Iris pigment epithelial cell (primary cell): Measurements from ENCODE around the gene CMTM8.

Source experiments
- DNase-seq: peaks from one replicate; pipeline ENCODE4 v3.0.0-alpha.2; 2011; ENCODE audit warnings: low read depth

Gene CMTM8

GRCh38 chr3:32229565-32229964, 8.9 kb upstream of the CMTM8 start:
- DNase-seq: no peak

- no peak for DNase-seq
Observed at GRCh38 chr3:32236377-32236776, 2.1 kb upstream of the CMTM8 start.

GRCh38 chr3:32237670-32238452, 619 bp upstream of the CMTM8 start:
- DNase-seq: no peak

GRCh38 chr3:32239307-32240158, 1.1 kb downstream of the CMTM8 start:
- no peak for DNase-seq

GRCh38 chr3:32240159-32240545, 1.7 kb downstream of the CMTM8 start:
- peak; percentile 48 for DNase-seq

- no peak for DNase-seq
Observed at GRCh38 chr3:32241100-32241499, 2.6 kb downstream of the CMTM8 start.

- no peak for DNase-seq
Observed at GRCh38 chr3:32243519-32243918, 5.0 kb downstream of the CMTM8 start.

GRCh38 chr3:32245200-32245599, 6.7 kb downstream of the CMTM8 start:
- no peak for DNase-seq

- DNase-seq: no peak
Observed at GRCh38 chr3:32246079-32246675, 7.7 kb downstream of the CMTM8 start.

GRCh38 chr3:32249184-32249782, 10.8 kb downstream of the CMTM8 start:
- DNase-seq: peak; percentile 96

GRCh38 chr3:32254268-32254667, 15.8 kb downstream of the CMTM8 start:
- DNase-seq: no peak

- no peak for DNase-seq
Observed at GRCh38 chr3:32255345-32255744, 16.9 kb downstream of the CMTM8 start.

GRCh38 chr3:32256206-32256605, 17.7 kb downstream of the CMTM8 start:
- no peak for DNase-seq

- DNase-seq: no peak
Observed at GRCh38 chr3:32257042-32257441, 18.6 kb downstream of the CMTM8 start.

- DNase-seq: no peak
Observed at GRCh38 chr3:32257641-32258438, 19.4 kb downstream of the CMTM8 start.

- no peak for DNase-seq
Observed at GRCh38 chr3:32258869-32259268, 20.4 kb downstream of the CMTM8 start.

GRCh38 chr3:32261545-32261944, 23.1 kb downstream of the CMTM8 start:
- no peak for DNase-seq

GRCh38 chr3:32262201-32262600, 23.7 kb downstream of the CMTM8 start:
- DNase-seq: no peak

GRCh38 chr3:32274306-32274705, 35.8 kb downstream of the CMTM8 start:
- DNase-seq: no peak

GRCh38 chr3:32275506-32275905, 37.0 kb downstream of the CMTM8 start:
- no peak for DNase-seq

GRCh38 chr3:32276279-32276841, 37.9 kb downstream of the CMTM8 start:
- DNase-seq: peak; percentile 81
